Stimulated activated CD4-positive, alpha-beta T cell treated with anti-CD3 and anti-CD28 coated beads, TNF-alpha, amount 100 ng/mL, for 1 hour (primary cell): ENCODE measurements around the gene ALDH1B1.
A peak's percentile ranks its signal among the peaks of the same experiment; 100 is the strongest.

Experiments
- DNase-seq, 3 donors: peaks; one replicate each; pipeline ENCODE4 v3.0.0-alpha.2; 2020; ENCODE audit warnings: low read depth in 3 of 3, low spot score in 1 of 3

Gene ALDH1B1

GRCh38 chr9:38392235-38393127 lies at the start of gene ALDH1B1:
ALDH1B1 (plus strand) TSS chr9:38392702; CDS start chr9:38395749, 3,047 bp downstream.
- DNase-seq, result peak; percentile 9 to 47 (median 29)

- DNase-seq, result no peak
These were observed 49.5 kb upstream of the ALDH1B1 start for GRCh38 chr9:38343037-38343436.

- no peak for DNase-seq
These were observed 49.0 kb upstream of the ALDH1B1 start for GRCh38 chr9:38343552-38343951.

GRCh38 chr9:38344566-38345324 lies 47.8 kb upstream of the ALDH1B1 start:
- DNase-seq, result no peak

- no peak for DNase-seq
These were observed 46.4 kb upstream of the ALDH1B1 start for GRCh38 chr9:38345851-38346755.

GRCh38 chr9:38346811-38347210 lies 45.7 kb upstream of the ALDH1B1 start:
- DNase-seq, result no peak

- DNase-seq, result no peak
These were observed 45.2 kb upstream of the ALDH1B1 start for GRCh38 chr9:38347271-38347671.

- DNase-seq, result no peak
These were observed 44.6 kb upstream of the ALDH1B1 start for GRCh38 chr9:38347946-38348345.

- no peak for DNase-seq
These were observed 42.0 kb upstream of the ALDH1B1 start for GRCh38 chr9:38350529-38350928.

- no peak for DNase-seq
These were observed 39.8 kb upstream of the ALDH1B1 start for GRCh38 chr9:38352530-38353328.

- no peak for DNase-seq
These were observed 37.4 kb upstream of the ALDH1B1 start for GRCh38 chr9:38355115-38355514.

- no peak for DNase-seq
These were observed 36.9 kb upstream of the ALDH1B1 start for GRCh38 chr9:38355517-38356120.

GRCh38 chr9:38356851-38357250 lies 35.7 kb upstream of the ALDH1B1 start:
- no peak for DNase-seq

- no peak for DNase-seq
These were observed 35.0 kb upstream of the ALDH1B1 start for GRCh38 chr9:38357350-38358114.

GRCh38 chr9:38358390-38359296 lies 33.9 kb upstream of the ALDH1B1 start:
- no peak for DNase-seq

GRCh38 chr9:38359297-38359653 lies 33.2 kb upstream of the ALDH1B1 start:
- DNase-seq, result no peak

GRCh38 chr9:38359689-38360385 lies 32.7 kb upstream of the ALDH1B1 start:
- DNase-seq, result no peak
